HT1080 (cell line): ENCODE data around the gene CERS4. TPM values are rescaled to one million over a fixed set of nuclear protein-coding genes. Genes with fewer than 3 reads are reported as not detected.
A peak's percentile ranks its signal among the peaks of the same experiment; 100 is the strongest.
"Not testable (repeated sequence)": the region's sequence is repeated elsewhere in the genome, so short reads cannot be mapped to it uniquely, and the experiment has no call there.

ENCODE experiments used
- DNase-seq: peaks from one replicate; pipeline ENCODE4 v3.0.0-alpha.2; 2015; ENCODE audit warnings: low read depth
- polyA plus RNA-seq, 2 experiments: library from polyadenylated mRNA; depleted of rRNA; stranded (reverse); fragments of >200 nt; gene quantifications; 2 replicates each; pipeline ENCODE4 v1.2.3, GENCODE V29; 2015
- total RNA-seq: library from RNA; depleted of rRNA; stranded (reverse); fragments of >200 nt; shearing (Covaris generic); gene quantifications from 2 replicates; pipeline ENCODE4 v1.2.3, GENCODE V29; 2014; rRNA removed

Gene CERS4
- 0.27 and 0.50 TPM in 2 replicates for total RNA-seq
- polyA plus RNA-seq (2015; cell fraction: cytosol; rRNA removed): 0.45 and 0.69 TPM in 2 replicates
- polyA plus RNA-seq (2015; cell fraction: nucleus; rRNA removed): 0.19 TPM in 1 of 2 replicates, not detected in the other

GRCh38 chr19:8208922-8209461 lies at the start of gene CERS4:
CERS4 (plus strand) TSS chr19:8209370; CDS start chr19:8251077, 41,707 bp downstream.
- no peak for DNase-seq

GRCh38 chr19:8161135-8161646 lies 48.0 kb upstream of the CERS4 start:
- DNase-seq: peak; percentile 44

- no peak for DNase-seq
Observed at GRCh38 chr19:8163759-8164158, 45.4 kb upstream of the CERS4 start.

GRCh38 chr19:8167985-8168384 lies 41.2 kb upstream of the CERS4 start:
- no peak for DNase-seq

GRCh38 chr19:8168537-8168936 lies 40.6 kb upstream of the CERS4 start:
- DNase-seq: no peak

GRCh38 chr19:8174706-8175105 lies 34.5 kb upstream of the CERS4 start:
- peak; percentile 42 for DNase-seq

- no peak for DNase-seq
Observed at GRCh38 chr19:8180018-8180417, 29.2 kb upstream of the CERS4 start.

- no peak for DNase-seq
Observed at GRCh38 chr19:8184274-8184673, 24.9 kb upstream of the CERS4 start.

GRCh38 chr19:8185343-8186068 lies 23.7 kb upstream of the CERS4 start:
- DNase-seq: no peak

GRCh38 chr19:8192221-8192820 lies 16.8 kb upstream of the CERS4 start:
- no peak for DNase-seq

GRCh38 chr19:8194528-8195267 lies 14.5 kb upstream of the CERS4 start:
- DNase-seq: no peak

GRCh38 chr19:8196271-8196927 lies 12.8 kb upstream of the CERS4 start:
- no peak for DNase-seq

- not testable (repeated sequence) for DNase-seq
Observed at GRCh38 chr19:8203288-8204120, 5.7 kb upstream of the CERS4 start.

- DNase-seq: no peak
Observed at GRCh38 chr19:8204961-8205360, 4.2 kb upstream of the CERS4 start.

GRCh38 chr19:8206147-8207087 lies 2.8 kb upstream of the CERS4 start:
- DNase-seq: no peak

GRCh38 chr19:8207326-8207725 lies 1.8 kb upstream of the CERS4 start:
- not testable (repeated sequence) for DNase-seq

GRCh38 chr19:8208119-8208921 lies 850 bp upstream of the CERS4 start:
- DNase-seq: no peak
